ENCODE measurements around the gene ZBTB2. TPM values are rescaled to one million over a fixed set of nuclear protein-coding genes. Genes with fewer than 3 reads are reported as not detected.

Gene ZBTB2
- total and polyA plus RNA-seq, 10 of the 15 experiments (the other 5 are each of a cell fraction or from before 2014, with no cell fraction given), result 4.2 to 21.9 (median 15.0) TPM

GRCh38 chr6:151389618-151390275 is 1.6 kb downstream of the ZBTB2 start (continued):
- TF ChIP-seq EZH2 (IDR thresholded peaks at IDR 0.05; ENCODE audit: borderline replicate concordance, control insufficient read depth, low read depth, low read length) (no peak), ZSCAN29 (IDR thresholded peaks at IDR 0.05) (no peak), TCF12 (IDR thresholded peaks at IDR 0.05; ENCODE audit: low read depth, low read length) (peak; percentile 47; the same call in 1 of the 2 replicates), RCOR1 (conservative IDR thresholded peaks at IDR 0.05; ENCODE audit: low read depth, low read length) (no peak), PBX3 (IDR thresholded peaks at IDR 0.05; ENCODE audit: insufficient replicate concordance, low read depth, low read length) (no peak), MXI1 (IDR thresholded peaks at IDR 0.05; ENCODE audit: low read depth, low read length) (peak; percentile 38; the same call in 1 of the 2 replicates), ZNF207 (IDR thresholded peaks at IDR 0.05; ENCODE audit: borderline replicate concordance) (peak; percentile 38; the same call in 1 of the 2 replicates), JUNB (IDR thresholded peaks at IDR 0.05) (no peak)

- BruUV-seq (replicated peaks), result no TSS peak
Measured at GRCh38 chr6:151388997-151389617, 2.3 kb downstream of the ZBTB2 start.

More at GRCh38 chr6:151388997-151389617, 2.3 kb downstream of the ZBTB2 start:
- peaks cover 0 to 4% of the 10 kb centered on the region in 2 experiments; a peak in 2 of 4 replicates for H3K36me3 ChIP-seq (ENCODE audit: control insufficient read depth in 2 of 2, insufficient read depth in 2 of 2, low read length in 1 of 2)
- H3K4me1 ChIP-seq (ENCODE audit: control insufficient read depth, insufficient read depth, low read length), result peaks cover 32% of the 10 kb centered on the region
- H3K27ac ChIP-seq (ENCODE audit: control insufficient read depth, insufficient read depth), result peak overlapping the region; percentile 96
- ChIA-PET POLR2A (interaction anchor here (0.6 to 2.4 kb wide), 7 partner anchors 8 to 301 kb away, joined by 3 to 23 read pairs (median 4); partner anchors contain the start of gene RMND1), SMC1A (ENCODE audit: uncharacterized antibody, unreplicated experiment) (interaction anchor here (1.0 to 2.1 kb wide), 3 partner anchors 9 to 63 kb away, joined by 3 to 9 read pairs (median 6); partner anchors contain the start of gene RMND1), RAD21 (ENCODE audit: unreplicated experiment) (interaction anchor here (1.4 to 2.6 kb wide), 3 partner anchors 63 to 65 kb away, joined by 4 to 11 read pairs (median 6); partner anchors contain the start of gene RMND1), CTCF (interaction anchor here (0.9 to 1.1 kb wide), 3 partner anchors 10 to 49 kb away, joined by 3 read pairs; no protein-coding TSS in a partner anchor)
- no peak for ATAC-seq
- FAIRE-seq, result no peak
- peak overlapping the region; percentile 81 for H3K4me3 ChIP-seq
- peak overlapping the region; percentile 86 for H3K4me2 ChIP-seq (ENCODE audit: control insufficient read depth, insufficient read depth)
- peaks cover 88% of the 10 kb centered on the region for H3K79me2 ChIP-seq (ENCODE audit: control insufficient read depth, insufficient read depth, low read length)
- in situ Hi-C loops (cut with MboI), result no loop called here
- H3K27me3 ChIP-seq (replicated peaks in 1 of 2; ENCODE audit: control insufficient read depth in 2 of 2, insufficient read depth in 2 of 2, low read length in 1 of 2), result no peaks in the 10 kb centered on the region
- 51% methylated on average over 12 of the region's 12 CpGs for WGBS (ENCODE audit: insufficient coverage, insufficient replicate concordance, low lambda C conversion rate, missing lambda C conversion rate)
- 0 out of 2 replicates have a peak, but pooled peaks cover 6% of the 10 kb centered on the region for H4K20me1 ChIP-seq (ENCODE audit: control insufficient read depth, insufficient read depth)
- no peaks in the 10 kb centered on the region for H3K9me3 ChIP-seq (replicated peaks; ENCODE audit: control insufficient read depth, insufficient read depth, low read length)
- TF ChIP-seq POLR2AphosphoS2 (IDR thresholded peaks at IDR 0.05; ENCODE audit: low read depth, low read length), result no peak
- peak; percentile 33; the same call in 1 of the 2 replicates for TF ChIP-seq MLLT1 (IDR thresholded peaks at IDR 0.05)
- no peak for DNase-seq (ENCODE audit: low read depth, low spot score)
- H3K9ac ChIP-seq (ENCODE audit: control insufficient read depth, insufficient read depth, low read length), result peak overlapping the region; percentile 99
- peak overlapping the region; percentile 71; the same call in 1 of the 2 replicates for H2AFZ ChIP-seq (ENCODE audit: control insufficient read depth, low read depth, low read length)
- intact Hi-C loops (cut with micrococcal nuclease; ENCODE audit: unreplicated experiment), result no loop called here
